Ascending aorta (tissue), 2 donors: Measurements from ENCODE around the gene KSR1. TPM values are rescaled to one million over a fixed set of nuclear protein-coding genes. Genes with fewer than 3 reads are reported as not detected.

Source experiments
- DNase-seq, 2 donors: peaks; one replicate each; pipeline ENCODE4 v3.0.0-alpha.2; 2019; ENCODE audit warnings: low spot score in 2 of 2
- H3K27ac ChIP-seq, 2 donors: fragments of 200-600 bp; sonication (generic); one replicate each; pipeline ENCODE4 v1.5.1; 2016 to 2017; ENCODE audit warnings: mild to moderate bottlenecking in 1 of 2
- H3K27me3 ChIP-seq: fragments of 200-600 bp; sonication (generic); one replicate; pipeline ENCODE4 v1.5.1; 2017
- H3K36me3 ChIP-seq, 2 donors: fragments of 200-600 bp; sonication (generic); one replicate each; pipeline ENCODE4 v1.5.1; 2016
- H3K4me1 ChIP-seq, 2 donors: fragments of 200-600 bp; sonication (generic); one replicate each; pipeline ENCODE4 v1.5.1; 2016 to 2017; ENCODE audit warnings: mild to moderate bottlenecking in 1 of 2
- H3K4me3 ChIP-seq, 2 donors: fragments of 200-600 bp; sonication (generic); one replicate each; pipeline ENCODE4 v1.5.1; 2016 to 2017; ENCODE audit warnings: mild to moderate bottlenecking in 1 of 2
- H3K9me3 ChIP-seq, 2 donors: fragments of 200-600 bp; sonication (generic); one replicate each; pipeline ENCODE4 v1.5.1; 2016
- CTCF ChIP-seq, 3 experiments: fragments of 200-600 bp in 2 of 3; fragments of 450-650 bp in 1 of 3; sonication (generic) in 2 of 3; IDR thresholded peaks; one replicate each; pipeline ENCODE4 v1.5.1; 2016 to 2019; ENCODE audit warnings: antibody characterized with exemption in 3 of 3, mild to moderate bottlenecking in 1 of 3, moderate library complexity in 1 of 3
- intact Hi-C: fragments of 100-400 bp; cut with DNase I; formaldehyde crosslinking; loops from one replicate; pipeline ENCODE4 v1.15.1; 2023
- total RNA-seq: library from RNA; depleted of rRNA; stranded (reverse); fragments of >200 nt; gene quantifications from one replicate; pipeline ENCODE4 v1.1.0, GENCODE V29; 2016

Gene KSR1
- total RNA-seq, 1 donor from 2014 or later: 42.6 TPM

- Histone ChIP-seq H3K9me3 (no peaks in the 10 kb centered on the region), H3K27me3 (no peaks in the 10 kb centered on the region), H3K27ac (no peak overlapping the region), H3K4me1 (peaks cover 0 to 10% of the 10 kb centered on the region in 2 donors), H3K36me3 (no peaks in the 10 kb centered on the region), H3K4me3 (no peak overlapping the region)
- intact Hi-C loops: no loop called here
- no peak for DNase-seq
- no peak for TF ChIP-seq CTCF (IDR thresholded peaks at IDR 0.05)
Measured at GRCh38 chr17:27554152-27554551, 97.9 kb downstream of the KSR1 start.

GRCh38 chr17:27554911-27555310 is 98.7 kb downstream of the KSR1 start:
- Histone ChIP-seq H3K27me3 (no peaks in the 10 kb centered on the region), H3K27ac (no peak overlapping the region), H3K4me1 (peaks cover 0 to 13% of the 10 kb centered on the region in 2 donors), H3K4me3 (no peak overlapping the region), H3K9me3 (no peaks in the 10 kb centered on the region), H3K36me3 (no peaks in the 10 kb centered on the region)
- intact Hi-C loops: no loop called here
- no peak for TF ChIP-seq CTCF (IDR thresholded peaks at IDR 0.05)
- no peak for DNase-seq

DNA sequence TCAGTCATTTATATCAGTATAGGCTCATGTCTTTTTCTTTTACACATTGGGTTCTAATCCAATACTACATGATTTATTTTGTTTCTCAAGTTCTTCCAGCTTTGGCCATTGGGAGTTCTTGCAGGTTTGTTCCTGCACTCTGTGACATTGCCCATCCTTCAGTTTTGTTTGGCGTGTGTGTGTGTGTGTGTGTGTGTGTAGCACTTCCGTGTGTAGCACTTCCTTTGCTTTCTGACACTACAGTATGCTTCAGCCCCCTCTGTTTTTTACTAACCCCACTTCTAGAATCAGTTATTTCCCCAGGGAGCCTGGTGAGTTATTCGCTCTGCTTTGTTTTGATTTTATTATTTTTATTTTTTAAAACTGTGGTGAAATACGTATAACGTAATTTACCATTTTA is 99.1 kb downstream of the KSR1 start:
- Histone ChIP-seq H3K4me3 (no peak overlapping the region), H3K36me3 (no peaks in the 10 kb centered on the region), H3K27ac (no peak overlapping the region), H3K9me3 (no peaks in the 10 kb centered on the region), H3K27me3 (no peaks in the 10 kb centered on the region), H3K4me1 (peaks cover 0 to 13% of the 10 kb centered on the region in 2 donors)
- no peak for DNase-seq
- intact Hi-C loops: no loop called here
- no peak for TF ChIP-seq CTCF (IDR thresholded peaks at IDR 0.05)

- intact Hi-C loops: no loop called here
- TF ChIP-seq CTCF (IDR thresholded peaks at IDR 0.05): no peak
- Histone ChIP-seq H3K27ac (no peak overlapping the region), H3K4me3 (no peak overlapping the region), H3K27me3 (no peaks in the 10 kb centered on the region), H3K4me1 (peaks cover 0 to 14% of the 10 kb centered on the region in 2 donors), H3K9me3 (no peaks in the 10 kb centered on the region), H3K36me3 (no peaks in the 10 kb centered on the region)
- DNase-seq: no peak
Measured at GRCh38 chr17:27558341-27558740, 102.1 kb downstream of the KSR1 start.

DNA sequence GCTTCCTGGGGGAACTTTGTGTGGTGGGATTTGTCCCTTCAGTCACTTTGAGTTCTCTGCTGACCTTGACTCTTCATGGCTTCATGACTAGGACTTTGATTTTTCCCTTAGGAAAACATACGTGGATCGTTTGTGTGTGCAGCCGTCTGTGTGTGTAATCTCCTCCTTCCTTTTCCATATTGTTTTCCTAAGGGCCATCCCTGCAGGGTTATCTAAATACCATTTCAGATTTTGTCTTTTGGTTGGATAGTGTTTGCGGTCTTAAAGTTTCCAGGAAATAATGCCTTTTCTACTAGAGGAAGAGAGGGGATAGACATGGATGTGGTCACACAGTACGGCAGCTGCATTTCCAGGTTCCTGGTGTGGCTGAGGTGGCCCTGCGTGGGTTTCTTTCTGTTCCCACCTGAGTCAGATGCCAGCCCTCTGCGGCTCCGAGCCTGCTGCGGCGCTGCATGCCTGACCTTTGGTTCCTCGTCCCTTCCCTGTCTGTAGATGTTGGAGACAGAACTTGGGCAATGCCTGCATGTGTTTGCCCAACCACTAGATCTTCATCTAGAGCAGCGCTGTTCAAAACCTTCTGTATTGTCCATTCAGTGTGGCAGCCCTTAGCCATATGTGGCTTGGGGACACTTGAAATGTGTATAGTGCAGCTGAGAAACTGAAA is 102.7 kb downstream of the KSR1 start:
- intact Hi-C loops: no loop called here
- no peak for TF ChIP-seq CTCF (IDR thresholded peaks at IDR 0.05)
- no peak for DNase-seq
- Histone ChIP-seq H3K4me3 (no peak overlapping the region), H3K9me3 (no peaks in the 10 kb centered on the region), H3K27ac (peak overlapping the region; percentile 31 to 53), H3K4me1 (peaks cover 0 to 9% of the 10 kb centered on the region in 2 donors), H3K36me3 (no peaks in the 10 kb centered on the region), H3K27me3 (no peaks in the 10 kb centered on the region)
